Activated naive CD4-positive, alpha-beta T cell treated with anti-CD3 and anti-CD28 coated beads, Interleukin-2, amount 10 ng/mL, durations not matched to agents 7 days and 5 days (primary cell): ENCODE results near the gene HPCAL1.
A peak's percentile ranks its signal among the peaks of the same experiment; 100 is the strongest.

Source experiments
- CTCF ChIA-PET: fragments of 350-600 bp; sonication (Branson Sonifier 250); formaldehyde crosslinking; loops from one replicate; lab custom pipeline; 2021; ENCODE audit warnings: antibody characterized with exemption; lab: Charles Lee
- DNase-seq: peaks from one replicate; pipeline ENCODE4 v3.0.0-alpha.2; 2020
- H3K27ac Mint-ChIP-seq: one replicate; pipeline ENCODE4 v1.8.0; 2021; ENCODE audit warnings: mild to moderate bottlenecking, moderate library complexity, mixed read lengths
- H3K27me3 Mint-ChIP-seq: one replicate; pipeline ENCODE4 v1.8.0; 2021; ENCODE audit warnings: mild to moderate bottlenecking, mixed read lengths
- H3K36me3 Mint-ChIP-seq: one replicate; pipeline ENCODE4 v1.8.0; 2021; ENCODE audit warnings: mixed read lengths
- H3K4me1 Mint-ChIP-seq: one replicate; pipeline ENCODE4 v1.8.0; 2021; ENCODE audit warnings: mixed read lengths
- H3K4me3 Mint-ChIP-seq: one replicate; pipeline ENCODE4 v1.8.0; 2021; ENCODE audit warnings: mild to moderate bottlenecking, moderate library complexity, mixed read lengths
- H3K9me3 Mint-ChIP-seq: one replicate; pipeline ENCODE4 v1.8.0; 2021; ENCODE audit warnings: mixed read lengths

HPCAL1 gene

GRCh38 chr2:10321622-10322021 is 18.9 kb downstream of the HPCAL1 start:
- Mint-ChIP-seq H3K4me1 (peaks cover 35% of the 10 kb centered on the region), H3K27me3 (no peaks in the 10 kb centered on the region), H3K4me3 (no peak overlapping the region), H3K9me3 (peaks cover 3% of the 10 kb centered on the region), H3K27ac (no peak overlapping the region), H3K36me3 (peaks cover 30% of the 10 kb centered on the region)
- CTCF ChIA-PET, result no interaction called here
- no peak for DNase-seq

GRCh38 chr2:10322481-10322880 is 19.8 kb downstream of the HPCAL1 start:
- H3K9me3 Mint-ChIP-seq, result peaks cover 3% of the 10 kb centered on the region
- H3K27me3 Mint-ChIP-seq, result no peaks in the 10 kb centered on the region
- H3K4me3 Mint-ChIP-seq, result no peak overlapping the region
- H3K4me1 Mint-ChIP-seq, result peaks cover 40% of the 10 kb centered on the region
- peak overlapping the region; percentile 37 for H3K27ac Mint-ChIP-seq
- CTCF ChIA-PET, result no interaction called here
- H3K36me3 Mint-ChIP-seq, result peaks cover 30% of the 10 kb centered on the region
- no peak for DNase-seq

- CTCF ChIA-PET, result no interaction called here
- Mint-ChIP-seq H3K27me3 (no peaks in the 10 kb centered on the region), H3K9me3 (peaks cover 3% of the 10 kb centered on the region), H3K36me3 (peaks cover 30% of the 10 kb centered on the region), H3K4me1 (peaks cover 45% of the 10 kb centered on the region), H3K4me3 (no peak overlapping the region), H3K27ac (no peak overlapping the region)
- no peak for DNase-seq
These were observed 20.3 kb downstream of the HPCAL1 start for GRCh38 chr2:10322973-10323372.

- CTCF ChIA-PET, result interaction anchor here (0.6 to 1.0 kb wide), 2 partner anchors 19 to 252 kb away, joined by 3 to 4 read pairs; no protein-coding TSS in a partner anchor
- no peak overlapping the region for H3K27ac Mint-ChIP-seq
- peaks cover 30% of the 10 kb centered on the region for H3K36me3 Mint-ChIP-seq
- H3K4me3 Mint-ChIP-seq, result no peak overlapping the region
- DNase-seq, result no peak
- H3K27me3 Mint-ChIP-seq, result no peaks in the 10 kb centered on the region
- peaks cover 3% of the 10 kb centered on the region for H3K9me3 Mint-ChIP-seq
- peaks cover 51% of the 10 kb centered on the region for H3K4me1 Mint-ChIP-seq
These were observed 20.8 kb downstream of the HPCAL1 start for GRCh38 chr2:10323535-10323934.

GRCh38 chr2:10324095-10324832 is 21.6 kb downstream of the HPCAL1 start:
- H3K4me3 Mint-ChIP-seq, result no peak overlapping the region
- peaks cover 3% of the 10 kb centered on the region for H3K9me3 Mint-ChIP-seq
- H3K27ac Mint-ChIP-seq, result no peak overlapping the region
- H3K4me1 Mint-ChIP-seq, result peaks cover 54% of the 10 kb centered on the region
- H3K36me3 Mint-ChIP-seq, result peaks cover 30% of the 10 kb centered on the region
- DNase-seq, result no peak
- CTCF ChIA-PET, result interaction anchor here (1.0 kb wide), 1 partner anchor 19 kb away, joined by 4 read pairs; no protein-coding TSS in a partner anchor
- H3K27me3 Mint-ChIP-seq, result no peaks in the 10 kb centered on the region

GRCh38 chr2:10325278-10326145 is 22.8 kb downstream of the HPCAL1 start:
- CTCF ChIA-PET, result no interaction called here
- DNase-seq, result no peak
- Mint-ChIP-seq H3K27ac (no peak overlapping the region), H3K4me3 (no peak overlapping the region), H3K4me1 (peaks cover 66% of the 10 kb centered on the region), H3K36me3 (peaks cover 36% of the 10 kb centered on the region), H3K9me3 (peaks cover 3% of the 10 kb centered on the region), H3K27me3 (no peaks in the 10 kb centered on the region)

- no peak overlapping the region for H3K4me3 Mint-ChIP-seq
- H3K27me3 Mint-ChIP-seq, result peaks cover 5% of the 10 kb centered on the region
- no peak overlapping the region for H3K27ac Mint-ChIP-seq
- CTCF ChIA-PET, result interaction anchor here (2.6 to 3.2 kb wide), 2 partner anchors 23 to 83 kb away, joined by 14 to 17 read pairs; partner anchors contain the start of gene HPCAL1
- DNase-seq, result no peak
- peaks cover 73% of the 10 kb centered on the region for H3K4me1 Mint-ChIP-seq
- no peaks in the 10 kb centered on the region for H3K9me3 Mint-ChIP-seq
- H3K36me3 Mint-ChIP-seq, result peaks cover 32% of the 10 kb centered on the region
These were observed 23.5 kb downstream of the HPCAL1 start for GRCh38 chr2:10326151-10326616.

- Mint-ChIP-seq H3K27me3 (peaks cover 6% of the 10 kb centered on the region), H3K9me3 (no peaks in the 10 kb centered on the region), H3K4me1 (peaks cover 81% of the 10 kb centered on the region), H3K27ac (no peak overlapping the region), H3K4me3 (no peak overlapping the region), H3K36me3 (peaks cover 25% of the 10 kb centered on the region)
- CTCF ChIA-PET, result interaction anchor here (1.2 to 3.2 kb wide), 4 partner anchors 19 to 255 kb away, joined by 3 to 17 read pairs (median 9); partner anchors contain the start of gene HPCAL1
- DNase-seq, result no peak
These were observed 24.2 kb downstream of the HPCAL1 start for GRCh38 chr2:10326707-10327594.

- Mint-ChIP-seq H3K4me1 (peaks cover 92% of the 10 kb centered on the region), H3K27ac (no peak overlapping the region), H3K27me3 (peaks cover 6% of the 10 kb centered on the region), H3K9me3 (no peaks in the 10 kb centered on the region), H3K36me3 (peaks cover 15% of the 10 kb centered on the region), H3K4me3 (no peak overlapping the region)
- DNase-seq, result no peak
- CTCF ChIA-PET, result interaction anchor here (0.7 to 3.2 kb wide), 7 partner anchors 17 to 256 kb away, joined by 3 to 17 read pairs (median 3); partner anchors contain the start of gene HPCAL1
These were observed 25.4 kb downstream of the HPCAL1 start for GRCh38 chr2:10327896-10328669.

- CTCF ChIA-PET, result interaction anchor here (0.6 to 3.8 kb wide), 10 partner anchors 18 to 256 kb away, joined by 3 to 40 read pairs (median 4); partner anchors contain the start of gene HPCAL1
- Mint-ChIP-seq H3K4me3 (peak overlapping the region; percentile 85), H3K9me3 (no peaks in the 10 kb centered on the region), H3K36me3 (peaks cover 15% of the 10 kb centered on the region), H3K27ac (peak overlapping the region; percentile 93), H3K4me1 (peaks cover 94% of the 10 kb centered on the region), H3K27me3 (peaks cover 6% of the 10 kb centered on the region)
- no peak for DNase-seq
These were observed 26.2 kb downstream of the HPCAL1 start for GRCh38 chr2:10328670-10329579.

GRCh38 chr2:10329580-10329879 is 26.8 kb downstream of the HPCAL1 start:
- H3K36me3 Mint-ChIP-seq, result peaks cover 16% of the 10 kb centered on the region
- H3K4me1 Mint-ChIP-seq, result peaks cover 88% of the 10 kb centered on the region
- CTCF ChIA-PET, result interaction anchor here (0.7 to 3.8 kb wide), 7 partner anchors 27 to 187 kb away, joined by 3 to 40 read pairs (median 3); partner anchors contain the start of gene HPCAL1
- peak overlapping the region; percentile 93 for H3K27ac Mint-ChIP-seq
- no peaks in the 10 kb centered on the region for H3K9me3 Mint-ChIP-seq
- H3K27me3 Mint-ChIP-seq, result peaks cover 6% of the 10 kb centered on the region
- peak overlapping the region; percentile 85 for H3K4me3 Mint-ChIP-seq
- DNase-seq, result no peak
